Nephron (organoid): Measurements from ENCODE around the gene SLC52A3.
"Not testable (repeated sequence)": the region's sequence is repeated elsewhere in the genome, so short reads cannot be mapped to it uniquely, and the experiment has no call there.

Experiments used
- H3K27ac Mint-ChIP-seq, 3 experiments: 2 replicates each; pipeline ENCODE4 v1.8.0; 2020; ENCODE audit warnings: mixed read lengths in 3 of 3, mild to moderate bottlenecking in 2 of 3, moderate library complexity in 1 of 3
- H3K27me3 Mint-ChIP-seq: 2 replicates; pipeline ENCODE4 v1.8.0; 2021; ENCODE audit warnings: low read depth, mild to moderate bottlenecking, moderate library complexity, mixed read lengths
- H3K36me3 Mint-ChIP-seq: 2 replicates; pipeline ENCODE4 v1.8.0; 2020; ENCODE audit warnings: low read depth, mixed read lengths
- H3K4me1 Mint-ChIP-seq: 2 replicates; pipeline ENCODE4 v1.8.0; 2020; ENCODE audit warnings: mixed read lengths
- H3K4me3 Mint-ChIP-seq, 3 experiments: 2 replicates each; pipeline ENCODE4 v1.8.0; 2020; ENCODE audit warnings: mild to moderate bottlenecking in 3 of 3, mixed read lengths in 3 of 3, moderate library complexity in 2 of 3
- H3K9me3 Mint-ChIP-seq: 2 replicates; pipeline ENCODE4 v1.8.0; 2020; ENCODE audit warnings: mixed read lengths
- CTCF ChIP-seq, 3 experiments: fragments of 200-600 bp; sonication (generic); IDR thresholded peaks; one replicate each; pipeline ENCODE4 v1.5.0; 2021; ENCODE audit warnings: antibody characterized with exemption in 3 of 3; ENCODE audit not compliant: unreplicated experiment in 3 of 3

Gene SLC52A3

GRCh38 chr20:768426-768978 lies at the start of gene SLC52A3:
Gene SLC52A3 (minus strand): TSS chr20:768500. CDS start chr20:765774, 2,726 bp downstream.
- Mint-ChIP-seq H3K27me3 (peaks cover 15% of the 10 kb centered on the region), H3K36me3 (no peaks in the 10 kb centered on the region), H3K4me1 (no peaks in the 10 kb centered on the region), H3K27ac (peak within 1 kb of the TSS in 1 of 3 experiments; percentile 52), H3K4me3 (no peak within 1 kb of the TSS), H3K9me3 (no peaks in the 10 kb centered on the region)
- peak in 2 of 3 experiments; percentile 13 to 18 for TF ChIP-seq CTCF (IDR thresholded peaks at IDR 0.05; ENCODE audit: unreplicated experiment in 3 of 3)

- no peaks in the 10 kb centered on the region for H3K9me3 Mint-ChIP-seq
- H3K27me3 Mint-ChIP-seq: peaks cover 8% of the 10 kb centered on the region
- peak; percentile 95 to 99 (median 98) for TF ChIP-seq CTCF (IDR thresholded peaks at IDR 0.05; ENCODE audit: unreplicated experiment in 3 of 3)
- no peaks in the 10 kb centered on the region for H3K36me3 Mint-ChIP-seq
- peaks cover 20% of the 10 kb centered on the region for H3K4me1 Mint-ChIP-seq
- H3K4me3 Mint-ChIP-seq: no peak overlapping the region
- H3K27ac Mint-ChIP-seq: peak overlapping the region in 1 of 3 experiments; percentile 9
Observed at GRCh38 chr20:815914-816606, 47.8 kb upstream of the SLC52A3 start.

- no peaks in the 10 kb centered on the region for H3K9me3 Mint-ChIP-seq
- no peak overlapping the region for H3K4me3 Mint-ChIP-seq
Observed at GRCh38 chr20:815226-815625, 46.9 kb upstream of the SLC52A3 start.

GRCh38 chr20:813390-813789 lies 45.1 kb upstream of the SLC52A3 start:
- H3K4me3 Mint-ChIP-seq: no peak overlapping the region
- peaks cover 10% of the 10 kb centered on the region for H3K4me1 Mint-ChIP-seq
- TF ChIP-seq CTCF (IDR thresholded peaks at IDR 0.05; ENCODE audit: unreplicated experiment in 3 of 3): no peak
- peaks cover 6% of the 10 kb centered on the region for H3K9me3 Mint-ChIP-seq
- no peaks in the 10 kb centered on the region for H3K36me3 Mint-ChIP-seq
- H3K27me3 Mint-ChIP-seq: peaks cover 11% of the 10 kb centered on the region
- H3K27ac Mint-ChIP-seq: peak overlapping the region in 1 of 3 experiments; percentile 36

More at GRCh38 chr20:815226-815625, 46.9 kb upstream of the SLC52A3 start:
- H3K36me3 Mint-ChIP-seq: no peaks in the 10 kb centered on the region
- no peak for TF ChIP-seq CTCF (IDR thresholded peaks at IDR 0.05; ENCODE audit: unreplicated experiment in 3 of 3)
- H3K4me1 Mint-ChIP-seq: peaks cover 15% of the 10 kb centered on the region
- H3K27me3 Mint-ChIP-seq: peaks cover 8% of the 10 kb centered on the region
- H3K27ac Mint-ChIP-seq: no peak overlapping the region

GRCh38 chr20:812435-812814 lies 44.1 kb upstream of the SLC52A3 start:
- H3K4me1 Mint-ChIP-seq: peaks cover 10% of the 10 kb centered on the region
- not testable (repeated sequence) for H3K27me3 Mint-ChIP-seq, H3K36me3 Mint-ChIP-seq, H3K9me3 Mint-ChIP-seq, H3K4me3 Mint-ChIP-seq
- H3K27ac Mint-ChIP-seq: peak overlapping the region; percentile 58 to 85 (median 66)

- H3K4me3 Mint-ChIP-seq, H3K9me3 Mint-ChIP-seq, H3K36me3 Mint-ChIP-seq, H3K27me3 Mint-ChIP-seq: not testable (repeated sequence)
- H3K4me1 Mint-ChIP-seq: peaks cover 10% of the 10 kb centered on the region
- peak overlapping the region; percentile 58 to 85 (median 66) for H3K27ac Mint-ChIP-seq
Observed at GRCh38 chr20:811776-812434, 43.6 kb upstream of the SLC52A3 start.
